ENCODE data around the gene TRABD2B.

TRABD2B gene

DNA sequence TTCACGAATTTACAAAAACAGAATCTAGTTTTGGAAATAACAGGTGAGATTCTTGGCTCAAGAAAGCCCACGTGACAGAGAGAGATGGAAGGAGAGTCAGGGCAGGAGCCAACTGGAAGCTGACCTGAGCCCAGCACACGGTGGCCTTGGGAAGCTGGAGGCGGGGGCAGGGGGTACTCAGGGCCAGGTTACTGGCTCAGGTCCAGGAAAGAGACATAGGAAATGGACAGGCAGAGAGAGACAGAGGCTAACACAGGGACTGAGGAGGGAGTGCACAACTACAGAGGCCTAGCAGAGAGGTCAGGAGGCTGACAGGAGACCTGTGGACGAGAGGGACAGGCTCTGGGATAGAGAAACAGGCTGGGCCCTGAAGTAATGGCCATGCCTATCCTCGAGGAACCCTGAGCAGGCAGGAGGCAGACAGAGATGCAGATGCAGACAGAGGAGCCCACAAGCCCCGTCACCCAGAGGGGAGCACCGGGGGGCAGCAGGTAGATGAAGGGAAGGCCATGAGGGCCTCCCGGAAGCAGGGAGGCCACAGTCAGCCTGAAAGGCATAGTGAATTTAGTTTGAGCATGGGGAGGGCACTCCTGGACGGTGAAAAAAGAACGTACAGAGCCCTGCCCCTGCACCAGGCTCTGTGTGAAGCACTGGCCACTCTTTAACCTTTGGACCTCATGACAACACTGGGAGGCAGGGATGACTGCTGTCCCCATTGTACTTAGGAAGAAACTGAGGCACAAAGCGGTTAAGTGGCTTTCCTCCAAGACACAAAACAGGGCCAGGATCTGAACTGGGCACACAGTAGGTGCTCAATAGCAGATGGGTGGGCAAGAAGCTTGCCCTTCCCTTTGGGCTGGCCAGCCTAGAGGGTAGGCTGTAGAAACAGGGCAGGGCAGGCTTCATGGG, 230.1 kb downstream of the TRABD2B start:
- DNase-seq: no peak

DNA sequence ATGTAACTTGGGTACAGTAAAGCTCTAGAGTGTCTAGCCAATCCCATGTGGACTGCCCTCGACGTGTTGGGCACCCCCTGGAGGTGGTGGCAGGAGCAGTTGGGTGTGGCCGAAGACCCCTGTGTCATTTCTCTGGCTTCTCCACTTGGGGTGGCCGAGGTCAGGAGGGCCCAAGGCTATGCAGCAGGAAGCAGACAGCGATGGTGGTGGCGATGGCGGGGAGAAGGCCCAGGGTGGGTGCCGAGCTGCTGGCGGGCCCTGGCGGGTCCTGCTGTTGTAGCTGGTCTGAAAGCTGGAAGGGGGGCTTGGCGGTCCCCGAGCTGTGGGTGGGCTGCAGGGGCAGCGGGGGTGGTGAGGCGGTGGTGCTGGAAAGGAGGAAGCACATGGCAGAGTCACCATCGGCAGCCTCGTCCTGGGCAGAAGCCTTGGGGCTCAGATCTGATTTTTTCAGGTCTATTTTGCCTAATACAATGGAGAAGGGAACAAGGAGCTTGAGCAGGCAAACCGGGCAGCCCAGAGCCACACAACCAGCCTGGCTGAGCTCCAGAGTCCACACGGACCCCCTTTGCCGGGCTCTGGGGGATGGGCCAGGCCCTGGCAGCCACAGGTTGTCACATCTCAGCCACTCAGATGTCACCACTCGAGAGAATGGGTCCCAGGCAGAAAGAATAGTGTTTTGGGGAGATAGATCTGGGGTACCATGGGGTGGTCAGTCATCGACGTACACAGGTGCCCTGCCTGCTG, 231.3 kb downstream of the TRABD2B start:
- no peak for DNase-seq

DNA sequence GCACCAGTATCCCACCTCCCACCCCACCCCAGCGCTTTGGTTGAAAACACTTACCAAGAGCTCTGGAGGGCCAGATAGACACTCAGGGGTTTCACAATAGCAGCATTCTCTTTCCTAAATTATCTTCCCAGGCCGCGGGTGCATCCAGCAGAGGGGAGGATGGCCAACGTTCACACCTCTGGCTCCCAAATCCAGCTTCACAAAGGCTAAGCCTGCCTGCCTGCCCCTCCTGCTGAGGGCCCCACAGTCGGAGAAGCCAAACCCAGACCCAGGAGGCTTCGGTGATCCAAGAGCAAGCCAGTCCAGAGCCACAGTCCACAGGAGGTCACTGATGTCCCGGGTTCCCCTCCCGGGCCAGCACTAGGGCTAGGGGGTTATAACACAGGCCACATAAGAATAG, 231.9 kb downstream of the TRABD2B start:
- DNase-seq: no peak

DNA sequence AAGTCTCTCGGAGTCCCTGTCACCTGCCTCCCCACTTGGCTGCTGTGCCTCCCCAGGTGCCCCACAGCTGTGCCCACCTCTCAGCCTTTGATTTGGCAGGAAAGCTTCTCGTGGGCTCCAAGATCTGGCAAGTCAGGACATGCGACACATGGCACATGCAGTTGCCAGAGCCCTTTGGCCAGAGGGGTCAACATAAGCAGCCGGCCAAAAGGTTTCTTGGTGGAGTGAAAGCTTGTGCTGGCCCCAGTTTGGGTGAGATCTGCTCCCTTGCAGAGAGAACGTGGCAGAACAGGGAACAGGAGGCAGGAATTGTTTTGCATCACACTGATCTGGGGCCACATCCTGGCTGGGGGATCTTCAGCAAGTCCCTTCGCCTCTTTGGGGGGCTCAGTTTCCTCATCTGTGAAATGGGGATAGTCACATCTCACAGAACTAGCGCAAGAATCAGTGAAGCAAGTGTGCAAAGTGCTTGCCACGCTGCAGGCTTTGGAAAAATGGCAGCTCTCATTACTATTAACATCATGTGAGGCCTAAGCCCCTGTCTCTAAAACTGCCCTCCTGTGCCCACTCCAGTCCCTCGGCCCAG, 232.6 kb downstream of the TRABD2B start:
- DNase-seq: no peak

DNA sequence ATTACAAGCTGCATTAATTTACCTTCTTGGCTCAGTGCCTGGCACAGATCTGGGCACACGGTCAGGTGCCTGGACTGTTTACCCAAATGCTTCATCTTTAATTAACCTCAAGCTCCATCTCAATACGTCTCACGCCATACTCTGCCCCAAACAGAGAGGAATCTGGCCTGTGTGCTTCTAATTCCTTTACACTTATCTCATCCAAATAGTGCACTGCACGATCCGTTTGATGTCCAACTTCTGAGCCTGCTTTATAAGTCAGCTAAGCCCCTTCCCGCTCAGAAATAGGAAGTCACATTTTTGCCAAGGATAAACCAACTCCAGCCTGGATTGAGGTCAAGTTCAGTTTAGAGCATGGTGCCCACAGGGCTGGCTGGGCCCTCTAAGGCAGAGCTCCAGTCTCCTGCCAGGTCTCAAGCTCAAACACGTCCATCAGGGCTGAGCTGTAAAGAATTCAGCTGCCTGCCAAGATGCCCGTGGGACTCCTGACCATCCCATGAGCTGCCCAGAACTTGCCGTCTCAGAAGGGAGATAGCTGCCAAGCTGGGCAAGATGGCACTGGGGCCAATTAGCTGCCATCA, 233.5 kb downstream of the TRABD2B start:
- DNase-seq: no peak

DNA sequence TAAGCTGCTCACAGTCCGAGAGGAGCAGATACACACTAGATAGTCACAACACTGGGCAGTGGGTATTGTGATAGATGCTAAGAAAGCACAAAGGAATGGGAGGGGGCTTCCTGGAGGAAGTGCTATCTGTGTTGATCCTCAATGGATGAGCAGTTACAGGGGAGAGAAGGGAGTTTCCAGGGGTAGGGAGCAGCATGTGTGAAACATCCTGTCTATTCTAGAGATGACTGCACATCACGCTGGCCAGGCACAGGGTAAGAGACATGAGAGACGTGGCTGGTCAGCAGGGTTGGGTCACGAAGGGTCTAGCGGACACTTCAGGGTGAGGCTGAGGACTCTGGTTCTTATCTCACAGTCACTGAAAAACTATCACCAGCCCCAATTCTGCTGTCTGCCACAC, 235.2 kb downstream of the TRABD2B start:
- DNase-seq: no peak

DNA sequence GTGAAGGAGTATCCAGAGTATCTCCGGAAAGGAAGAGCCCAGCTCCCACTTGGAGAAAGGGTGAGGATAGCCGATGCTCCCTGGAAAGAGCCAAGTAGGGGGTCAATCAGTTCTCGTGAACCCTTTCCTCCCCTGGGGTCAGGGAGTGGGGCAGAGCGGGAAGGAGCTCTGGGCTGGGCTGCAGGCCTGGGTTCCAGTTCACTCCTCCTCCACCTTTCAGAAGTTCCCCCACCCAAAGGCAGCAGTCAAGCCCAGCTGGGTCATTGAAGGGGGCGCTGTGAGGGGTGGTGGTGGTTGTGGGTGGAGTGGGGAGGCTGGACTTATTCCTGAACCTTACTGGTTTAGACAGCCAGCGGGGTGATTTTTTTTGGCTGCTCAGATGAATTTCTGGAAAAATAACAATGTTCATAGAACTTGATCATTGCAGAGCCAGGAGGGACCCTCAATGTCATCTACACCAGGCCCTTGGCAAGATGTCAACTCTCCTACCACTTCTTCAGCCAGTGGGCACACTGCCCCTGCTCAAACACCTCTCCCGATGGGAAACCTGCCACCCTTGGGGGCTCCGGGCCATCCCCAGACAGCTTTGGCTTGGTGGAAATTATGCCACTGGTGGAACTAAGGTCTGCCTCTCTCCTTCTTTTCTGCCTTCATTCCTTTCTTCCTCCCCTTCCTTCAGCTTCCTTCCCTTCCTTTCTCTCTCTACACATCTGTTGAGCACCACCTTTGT, 235.8 kb downstream of the TRABD2B start:
- no peak for DNase-seq

DNA sequence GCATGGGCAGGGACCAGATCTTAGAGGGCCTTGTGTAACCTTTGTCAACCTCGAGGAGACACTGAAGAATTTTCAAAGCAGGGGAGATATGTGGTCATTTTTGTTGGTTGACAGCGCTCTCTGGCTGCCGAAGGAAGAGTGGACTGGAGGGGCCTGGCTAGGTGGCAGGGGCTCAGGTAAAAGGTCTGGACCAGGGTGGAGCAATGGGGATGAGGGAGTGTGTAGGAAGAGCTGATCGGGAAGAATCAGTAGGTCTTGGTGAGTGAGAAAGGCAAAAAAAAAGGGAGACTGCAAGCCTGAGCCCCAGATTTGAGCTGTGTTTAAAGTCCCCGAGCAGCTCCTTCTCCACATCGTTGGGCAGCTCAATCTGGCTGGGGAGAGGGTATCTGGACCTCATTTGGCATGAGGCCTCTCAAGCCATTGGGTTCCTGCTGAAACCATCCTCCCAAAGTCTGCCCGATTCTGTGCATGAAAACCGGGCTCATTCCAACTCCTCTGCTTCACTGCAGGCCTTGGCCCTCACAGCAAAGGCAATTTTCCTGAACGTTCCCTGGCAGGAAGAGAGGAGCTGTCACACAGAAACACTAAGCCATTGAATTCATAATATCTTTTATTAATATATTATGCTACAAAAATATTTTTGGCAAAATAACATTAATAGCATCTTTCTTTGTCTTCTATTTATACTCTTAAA, 237.1 kb downstream of the TRABD2B start:
- DNase-seq: no peak

DNA sequence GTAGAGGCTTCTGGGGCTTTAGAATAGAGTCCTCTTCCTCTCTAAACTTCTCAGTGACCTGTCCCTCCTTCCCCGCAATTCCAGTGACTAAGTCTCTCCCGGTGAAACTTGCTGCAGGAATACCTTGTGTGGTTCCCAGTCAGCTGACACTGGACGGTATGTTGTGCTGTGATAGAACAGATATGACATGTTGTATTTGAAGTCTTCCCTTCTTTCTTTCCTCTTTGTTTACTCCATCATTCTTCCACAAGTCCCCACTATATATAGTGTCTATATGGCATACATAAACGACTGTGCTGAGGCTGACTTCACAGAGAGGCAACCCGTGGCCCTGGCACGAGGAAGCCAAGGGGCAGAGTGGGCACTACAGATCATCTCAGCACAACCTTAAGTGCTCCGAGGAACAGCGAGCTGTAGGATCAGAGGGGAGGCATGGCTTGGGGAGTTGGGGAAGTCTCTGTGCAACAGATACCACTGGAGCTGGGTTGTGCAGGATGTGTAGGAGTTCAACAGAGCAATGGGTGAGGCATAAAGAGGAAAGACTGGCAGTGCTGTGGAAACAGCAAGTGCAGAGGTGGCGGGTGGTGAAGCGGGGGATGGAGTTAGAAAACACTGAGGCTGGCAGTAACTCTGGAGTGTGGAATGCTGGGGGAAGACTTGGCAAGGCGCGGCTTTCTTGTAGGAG, 237.8 kb downstream of the TRABD2B start:
- DNase-seq: no peak

DNA sequence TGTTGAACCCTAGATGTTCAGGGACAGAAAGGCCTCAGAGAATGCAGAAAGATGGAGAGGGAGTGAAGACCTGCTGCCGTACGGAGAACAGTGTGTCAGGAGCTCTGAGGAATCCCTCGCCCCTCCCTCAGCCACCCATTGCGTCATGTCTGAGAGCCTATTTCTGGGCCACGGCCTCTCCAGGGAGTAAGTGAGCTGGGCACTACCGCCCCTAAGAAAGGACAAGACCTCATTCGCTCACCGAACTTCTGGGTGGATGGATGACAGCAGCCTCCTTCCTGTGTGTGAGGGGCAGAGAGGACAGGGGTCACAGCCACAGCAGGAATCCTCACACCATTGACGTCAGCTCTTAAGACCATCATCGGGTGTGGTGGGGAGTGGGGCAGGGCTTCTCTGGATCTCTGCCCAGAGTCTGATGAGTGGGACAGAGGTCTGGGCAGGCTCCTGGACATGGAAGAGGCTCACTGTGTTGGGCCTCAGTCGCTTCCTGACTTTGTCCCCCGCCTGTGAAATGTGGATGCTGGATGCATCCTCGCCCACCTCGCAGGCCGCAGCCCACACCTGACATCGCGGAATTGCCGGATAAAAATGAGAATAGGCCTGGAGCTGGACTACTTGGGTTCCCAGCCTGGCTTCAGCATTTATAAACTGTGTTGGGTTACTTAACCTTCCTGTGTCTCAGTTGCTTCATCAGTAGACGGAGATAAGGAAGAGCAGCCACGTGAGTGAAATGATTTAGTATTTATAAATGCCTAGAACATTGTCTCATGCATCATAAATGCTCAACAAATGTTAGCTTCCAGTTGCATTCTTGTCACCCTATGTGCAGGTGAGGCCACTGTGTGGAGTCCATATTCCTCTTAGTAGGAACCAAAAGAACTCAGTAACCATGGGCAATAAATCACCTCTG, 238.6 kb downstream of the TRABD2B start:
- no peak for DNase-seq

DNA sequence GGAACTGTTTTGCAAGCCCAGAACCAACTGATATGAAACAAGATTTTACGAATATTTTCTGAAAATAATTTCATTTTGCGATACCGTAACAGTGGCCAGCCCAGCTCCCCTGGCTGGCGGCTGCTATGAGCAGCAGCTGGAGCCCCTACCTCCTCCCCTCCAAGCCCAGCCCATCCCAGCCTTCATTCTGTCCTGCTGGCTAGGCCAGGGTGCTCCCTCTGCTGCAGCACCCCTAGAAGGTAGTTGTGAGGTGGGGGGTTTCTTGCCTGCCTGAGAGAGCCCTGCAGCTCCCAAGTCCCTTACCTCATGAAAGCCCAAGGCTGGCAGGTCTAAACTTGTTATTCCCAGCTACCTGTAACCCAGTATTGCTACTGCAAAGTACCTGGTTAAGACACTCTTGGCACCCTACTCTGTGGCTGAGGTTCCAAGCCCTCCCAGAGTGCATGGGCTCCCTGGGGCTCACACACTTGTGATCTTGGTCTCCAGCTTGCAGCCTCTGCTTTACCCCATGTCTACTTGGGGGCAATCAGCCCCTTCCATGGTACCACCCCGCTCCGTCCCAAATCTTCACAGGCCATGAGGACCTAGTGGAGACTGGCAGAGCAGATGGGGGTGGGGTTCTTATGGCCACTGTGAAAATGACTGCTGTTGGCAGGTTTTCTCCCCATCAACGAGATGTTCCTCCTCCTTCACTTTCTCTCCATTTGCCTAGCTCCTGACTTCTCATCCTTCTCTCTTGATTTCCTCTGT, 239.8 kb downstream of the TRABD2B start:
- no peak for DNase-seq

DNA sequence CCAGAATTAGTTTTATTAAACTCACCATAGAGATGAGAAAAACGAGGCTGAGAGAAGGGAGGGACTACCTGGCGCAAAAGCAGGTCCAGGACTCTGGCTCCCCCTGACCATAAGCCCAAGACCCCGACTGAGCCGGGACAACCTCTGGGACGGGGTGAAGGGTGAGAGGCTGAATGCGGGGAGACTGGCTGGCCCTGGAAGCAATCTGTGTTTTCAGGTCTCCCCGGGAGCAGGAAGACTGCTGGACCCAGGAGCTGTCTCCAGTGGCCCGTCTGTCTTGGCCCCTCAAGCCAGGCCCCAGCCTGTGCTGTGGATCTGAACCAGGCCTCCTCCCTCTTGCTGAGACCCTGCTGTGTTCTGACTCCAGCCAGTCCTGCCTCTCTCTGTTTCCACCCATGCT, 240.8 kb downstream of the TRABD2B start:
- DNase-seq: no peak

DNA sequence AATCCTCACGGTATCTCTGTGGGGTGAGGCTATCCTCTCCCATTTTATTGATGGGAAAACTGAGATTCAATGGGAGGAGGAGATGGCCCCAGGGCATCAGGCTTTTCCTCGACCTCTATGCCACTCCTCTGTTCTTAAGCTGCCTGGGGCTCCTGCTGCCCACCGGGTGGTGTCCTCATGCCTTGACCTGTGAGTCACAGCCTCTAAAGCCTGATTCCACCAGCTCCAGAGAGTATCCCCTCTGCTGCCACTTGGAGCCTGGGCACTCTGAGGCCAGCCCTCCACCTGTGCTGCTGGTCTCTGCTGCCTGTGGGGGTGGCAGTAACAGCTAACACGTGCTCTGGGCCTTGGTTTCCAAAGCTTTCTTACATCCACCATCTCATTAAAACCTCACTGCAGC, 241.2 kb downstream of the TRABD2B start:
- no peak for DNase-seq

DNA sequence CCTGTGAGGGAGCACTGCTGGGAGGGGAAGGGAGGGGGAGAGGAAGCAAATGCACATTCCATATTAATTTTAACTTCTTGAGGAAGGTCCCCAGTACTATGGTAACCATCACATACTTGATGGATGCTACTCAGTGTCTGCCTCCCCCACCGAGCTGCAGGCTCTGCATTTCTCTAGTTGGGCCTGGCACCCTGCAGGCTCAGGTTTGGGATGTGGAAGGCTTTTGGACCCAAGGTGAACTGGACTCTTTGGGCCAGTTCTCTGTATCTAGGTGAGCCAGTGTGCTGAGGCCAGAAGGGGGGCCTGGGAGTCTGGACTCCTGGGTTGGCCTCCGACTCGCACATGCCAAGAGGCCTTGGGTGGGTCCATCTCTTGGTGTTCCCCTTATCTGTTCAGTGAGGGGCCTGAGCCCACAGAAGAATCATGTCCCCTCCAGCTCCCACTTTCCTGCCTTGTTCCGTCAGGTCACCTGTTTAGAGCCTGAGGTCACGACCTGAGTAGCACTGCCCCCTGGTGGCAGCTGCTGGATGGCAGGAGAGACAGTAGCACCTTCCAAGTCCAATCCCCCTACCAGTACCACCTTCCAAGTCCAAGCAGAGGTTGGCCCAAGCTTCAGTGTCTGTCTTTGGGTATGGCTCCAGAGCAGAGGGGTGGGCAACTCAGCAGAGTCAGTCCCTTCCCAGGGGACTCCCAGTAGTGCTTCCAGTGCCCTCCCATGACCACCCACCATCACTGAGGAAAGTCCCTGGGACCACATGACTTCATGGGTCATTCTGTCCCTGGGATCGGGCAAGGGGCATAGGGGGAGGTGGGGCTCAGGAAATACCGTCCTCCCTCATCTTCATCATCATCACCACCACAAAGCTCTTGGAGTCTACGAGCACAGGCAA, 241.8 kb downstream of the TRABD2B start:
- DNase-seq: peak; percentile 24

DNA sequence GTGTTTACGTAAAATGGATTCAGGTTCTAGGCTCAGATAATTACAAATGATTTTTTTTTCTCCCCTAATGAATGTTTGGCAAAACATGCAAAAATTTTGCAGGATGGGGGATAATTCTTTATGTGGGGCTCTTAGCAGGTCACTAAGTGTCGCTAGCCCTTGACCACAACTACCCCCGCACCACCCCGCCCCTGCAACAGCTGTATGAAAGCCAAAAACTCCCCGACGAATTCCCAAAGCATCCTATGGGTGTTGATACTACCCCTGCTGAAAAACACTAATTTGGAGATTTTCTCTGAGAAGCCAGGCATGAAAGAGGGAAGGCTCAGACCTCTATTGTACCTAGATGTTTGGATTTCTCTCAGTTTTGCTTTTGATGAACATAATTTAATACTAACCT, 243.0 kb downstream of the TRABD2B start:
- no peak for DNase-seq

DNA sequence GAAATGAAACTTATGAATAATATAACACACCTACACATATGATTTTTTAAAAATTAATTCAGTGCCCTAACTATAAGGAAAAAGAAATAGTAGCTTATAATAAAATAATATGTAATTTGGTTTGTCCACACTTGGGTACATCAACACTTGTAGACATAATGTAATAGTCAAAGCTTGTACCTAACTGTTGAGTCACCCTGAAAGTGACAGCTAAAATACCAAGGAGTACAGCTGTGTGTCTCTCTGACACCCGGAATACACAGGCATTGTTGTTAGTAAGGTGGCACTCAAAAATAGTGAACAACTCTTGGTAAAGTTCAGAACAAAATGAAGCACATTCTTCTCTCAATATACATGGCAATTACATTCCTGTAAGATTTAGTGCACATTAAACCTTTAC, 243.4 kb downstream of the TRABD2B start:
- DNase-seq: no peak

DNA sequence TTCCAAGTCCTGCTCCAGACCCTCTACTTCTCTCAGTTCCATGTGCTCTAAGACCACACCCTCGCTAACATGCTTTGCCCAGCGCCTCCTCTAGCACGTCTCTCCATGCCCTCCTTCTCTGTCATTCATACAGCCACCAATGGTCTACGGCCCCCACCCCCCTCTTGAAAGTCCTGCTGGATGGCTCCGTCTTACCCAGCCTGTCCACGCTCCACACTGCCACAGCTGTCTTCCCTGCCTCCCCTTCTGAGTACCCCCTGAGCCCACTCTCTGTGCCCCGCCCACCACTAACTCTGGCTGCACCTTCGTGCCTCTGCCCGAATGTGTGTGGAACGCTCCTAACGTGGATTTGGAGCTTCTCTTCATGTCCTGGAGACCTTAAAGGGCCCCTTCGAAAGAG, 244.6 kb downstream of the TRABD2B start:
- DNase-seq: no peak

DNA sequence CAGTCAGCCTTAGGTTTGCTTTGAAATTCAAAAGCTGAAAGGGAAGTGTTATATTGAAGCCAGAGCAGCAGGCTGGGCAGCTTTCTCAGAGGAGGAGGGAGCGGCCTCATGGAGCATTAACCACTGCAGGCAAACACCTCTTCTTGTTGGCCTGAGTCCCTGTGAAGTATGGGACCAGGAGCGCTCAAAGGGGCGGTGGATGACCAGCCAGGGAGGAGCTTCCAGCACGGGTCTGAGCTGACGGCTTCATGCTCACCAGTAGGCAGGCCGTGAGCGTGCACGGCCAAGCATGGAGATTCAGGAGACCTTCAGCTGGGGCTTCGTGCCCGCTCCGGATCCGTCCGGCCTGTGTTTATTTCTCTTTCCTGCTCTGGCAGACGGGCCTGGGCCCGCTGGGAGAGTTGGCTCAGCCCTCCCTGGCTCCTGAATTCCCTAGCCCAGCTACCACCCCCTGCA, 245.2 kb downstream of the TRABD2B start:
- no peak for DNase-seq

DNA sequence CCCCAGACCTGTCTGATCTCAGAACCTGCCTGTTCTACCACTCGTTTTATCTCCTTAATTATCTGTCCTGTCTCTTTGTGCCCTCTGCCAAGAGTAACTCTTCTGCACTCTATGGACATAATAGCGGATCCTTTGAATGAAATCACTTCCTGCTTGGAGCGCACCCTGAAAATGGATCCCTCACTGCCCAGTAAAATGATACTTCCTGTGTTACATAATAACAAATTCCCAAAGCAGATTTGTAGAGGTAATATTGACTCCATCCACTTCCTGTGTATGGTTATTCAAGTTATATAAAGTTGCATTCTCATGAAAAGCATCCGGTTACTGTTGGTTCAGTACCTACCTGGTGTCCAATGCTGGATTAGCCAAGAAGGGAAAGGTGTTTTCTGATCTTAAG, 246.0 kb downstream of the TRABD2B start:
- DNase-seq: no peak
